GM21528 (cell line): ENCODE data around the gene SLC6A1.

Experiments
- ATAC-seq: cut with Tn5 transposase; IDR thresholded peaks from one replicate; pipeline ENCODE4 v1.9.1; 2021; ENCODE audit warnings: mild to moderate bottlenecking, moderate library complexity; ENCODE audit not compliant: unreplicated experiment, low FRiP score

The SLC6A1 gene

DNA sequence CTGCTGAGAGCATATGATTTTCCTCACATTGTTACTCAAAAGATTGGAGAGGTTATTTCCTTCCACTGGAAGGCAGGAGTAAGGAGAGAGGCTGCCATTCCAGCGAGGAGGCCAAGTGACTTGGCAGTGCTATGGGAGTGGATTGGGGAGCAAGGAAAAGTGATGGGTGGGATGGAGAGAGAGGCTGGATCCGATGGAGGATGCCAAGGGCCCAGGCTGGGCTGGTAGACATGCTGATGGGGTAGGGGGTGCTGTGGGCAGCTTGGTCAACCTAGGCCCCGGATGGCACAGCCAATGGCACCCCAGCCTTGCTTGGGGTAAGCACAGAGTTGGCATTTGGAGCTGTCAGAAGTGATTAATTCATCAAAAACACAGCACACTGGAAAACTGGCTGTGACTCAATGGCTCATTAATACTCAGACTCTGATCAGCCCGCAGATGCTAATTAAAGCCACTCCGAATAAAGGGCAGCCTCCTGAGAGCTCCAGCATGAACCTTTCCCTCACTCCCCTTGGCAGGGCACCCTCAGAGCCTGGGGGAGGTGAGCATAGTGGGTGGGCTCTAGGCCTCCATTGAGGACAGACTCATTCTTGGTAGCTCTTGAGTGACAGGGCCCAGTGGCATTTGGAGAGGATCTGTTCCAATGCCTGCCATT is 22.1 kb upstream of the SLC6A1 start:
- ATAC-seq: no peak

DNA sequence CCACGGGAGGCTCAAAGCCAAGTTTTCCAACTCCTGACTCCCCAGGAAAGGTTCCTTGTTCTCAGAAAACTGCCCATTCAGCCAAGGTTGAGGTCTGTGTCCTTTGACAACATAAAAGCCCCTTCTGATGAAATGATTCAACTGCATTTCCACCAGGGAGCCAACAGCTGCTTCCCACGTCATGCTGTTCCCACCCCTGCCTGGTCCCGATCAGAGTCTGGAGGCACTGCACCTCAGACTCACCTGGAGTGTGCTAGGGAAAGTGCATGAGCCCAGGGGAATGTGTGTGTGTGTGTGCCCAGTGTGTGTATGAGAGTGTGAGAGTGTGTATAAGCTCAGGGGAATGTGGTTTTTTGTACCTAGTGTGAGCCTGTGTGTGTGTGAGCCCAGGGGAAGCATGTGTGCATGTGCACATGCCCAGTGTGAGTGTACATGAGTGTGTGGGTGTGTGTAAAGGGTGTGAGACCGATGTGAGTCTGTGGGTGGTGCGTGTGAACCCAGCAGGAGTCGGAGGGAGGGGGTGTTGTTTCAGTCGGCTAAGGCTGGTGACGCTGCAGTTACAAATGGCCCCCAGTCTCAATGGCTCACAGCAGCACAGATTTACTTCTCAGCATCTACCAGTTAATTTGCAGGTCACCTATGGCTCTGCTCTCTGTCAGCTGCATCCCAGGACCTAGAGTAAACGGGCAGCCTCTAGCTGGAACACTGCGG is 20.3 kb upstream of the SLC6A1 start:
- no peak for ATAC-seq

DNA sequence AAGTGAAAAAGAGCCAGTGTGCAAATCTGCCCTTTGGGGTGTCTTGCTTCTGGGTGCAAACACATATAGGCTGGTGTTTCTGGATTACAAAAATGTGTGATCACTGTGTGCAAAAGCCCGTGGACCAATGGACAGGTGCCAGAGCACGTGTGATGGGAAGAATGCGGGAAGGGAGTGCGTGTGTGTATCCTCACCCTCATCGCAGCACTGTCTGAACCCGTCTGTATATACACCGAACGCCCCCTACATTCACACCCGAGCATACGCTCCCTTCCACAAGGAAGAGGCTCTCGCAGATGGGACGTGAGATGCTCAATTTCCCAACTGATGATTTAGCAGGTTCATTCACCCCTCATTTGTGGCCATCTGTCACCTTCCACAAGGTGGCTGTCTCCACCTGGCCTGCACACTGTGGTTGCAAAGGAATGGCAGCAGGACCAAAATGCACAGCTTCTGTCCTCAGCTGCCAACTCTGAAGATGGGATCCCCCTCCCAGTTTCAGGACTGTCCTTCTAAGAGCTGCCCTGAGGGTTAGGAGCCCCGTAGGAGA is 19.4 kb upstream of the SLC6A1 start:
- ATAC-seq: no peak

DNA sequence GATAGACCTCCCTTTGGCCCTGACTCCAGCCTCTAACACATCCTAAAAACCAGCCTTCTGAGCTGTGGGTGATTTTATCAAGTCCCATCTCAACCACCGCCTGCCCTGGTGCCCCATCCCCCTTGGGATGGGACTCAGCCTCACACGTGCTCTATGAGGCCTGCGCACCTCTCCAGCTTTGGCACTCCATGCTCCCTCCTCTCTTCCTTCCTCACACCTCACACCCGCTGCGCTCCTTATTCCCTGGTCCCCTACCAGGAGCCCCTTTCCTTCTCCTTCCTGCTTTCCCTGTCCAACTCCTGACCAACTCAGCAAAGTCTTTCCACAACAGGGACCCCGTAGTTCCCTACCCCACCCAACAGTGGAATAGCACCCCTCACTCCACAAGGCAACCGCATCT is 18.4 kb upstream of the SLC6A1 start:
- ATAC-seq: no peak

DNA sequence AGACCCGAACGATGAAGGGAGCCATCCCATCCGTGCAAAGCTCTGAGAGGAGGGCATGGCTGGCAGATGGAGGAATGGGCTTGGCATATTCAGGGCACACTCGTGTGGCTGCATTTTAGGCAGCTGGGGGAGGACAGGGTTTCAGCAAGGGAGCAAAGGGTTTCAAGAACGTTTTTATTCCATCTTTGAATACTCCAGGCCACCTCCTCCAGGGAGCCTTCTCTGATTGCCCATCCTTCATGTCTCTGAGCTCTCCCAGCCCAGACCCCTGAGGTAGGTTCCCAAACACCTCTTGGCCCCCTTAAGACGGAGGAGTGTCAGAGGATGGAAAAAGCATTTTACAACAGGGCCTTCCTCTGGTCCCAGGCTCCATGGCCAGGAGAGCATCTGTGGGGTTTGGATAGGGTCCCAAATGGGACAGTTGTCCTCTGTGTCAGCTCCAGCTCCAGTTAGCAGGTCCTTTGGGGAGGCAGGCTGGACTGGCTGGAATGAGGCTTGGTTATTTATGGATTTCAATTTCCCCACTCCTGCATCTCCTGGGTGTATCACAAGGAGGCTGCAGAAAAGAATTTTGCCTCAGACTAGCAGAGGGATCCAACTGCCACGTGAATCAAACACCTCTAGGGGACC is 17.7 kb upstream of the SLC6A1 start:
- ATAC-seq: no peak

DNA sequence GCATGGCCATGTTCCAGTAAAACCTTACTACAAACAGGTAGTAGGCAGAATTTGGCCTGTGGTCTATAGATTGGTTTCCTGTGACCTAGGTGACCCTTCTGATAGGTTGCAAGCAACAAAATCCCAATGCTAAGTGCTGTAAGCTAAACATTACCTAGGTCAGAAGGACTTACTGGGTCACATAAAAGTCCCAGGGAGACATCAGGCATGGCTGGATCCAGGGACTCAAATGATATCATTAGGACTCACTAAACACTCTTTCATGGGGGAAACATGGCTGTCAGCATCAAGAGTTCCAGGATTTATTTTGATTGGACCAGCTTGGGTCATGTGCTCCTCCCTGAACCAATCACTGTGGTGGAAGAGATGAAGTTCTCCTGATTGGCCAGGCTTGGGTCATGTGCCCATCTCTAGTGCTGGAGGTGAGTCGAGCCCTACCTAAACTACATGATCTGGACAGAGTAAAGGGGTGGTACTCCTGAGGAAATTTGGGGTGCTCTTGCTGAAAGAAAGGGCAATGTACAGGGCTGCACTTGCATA is 16.8 kb upstream of the SLC6A1 start:
- no peak for ATAC-seq

DNA sequence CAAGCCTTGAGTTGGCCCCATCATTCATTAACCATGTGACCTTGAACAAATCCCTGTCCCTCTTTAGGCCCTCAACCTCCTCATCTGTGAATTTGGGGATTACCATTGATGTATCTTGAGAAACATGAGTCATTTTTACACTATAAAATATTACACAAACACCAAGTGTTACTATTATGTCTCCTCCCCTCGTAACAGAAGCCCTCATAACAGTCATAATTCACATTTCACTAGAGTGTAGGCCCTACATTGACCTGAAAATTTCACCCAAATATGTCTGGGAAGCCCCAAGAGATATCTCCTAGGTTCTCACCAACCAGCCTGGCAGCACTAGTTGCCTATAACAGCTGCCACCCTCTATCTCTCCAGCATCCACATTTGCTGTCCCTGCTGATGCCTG is 15.8 kb upstream of the SLC6A1 start:
- ATAC-seq: no peak

DNA sequence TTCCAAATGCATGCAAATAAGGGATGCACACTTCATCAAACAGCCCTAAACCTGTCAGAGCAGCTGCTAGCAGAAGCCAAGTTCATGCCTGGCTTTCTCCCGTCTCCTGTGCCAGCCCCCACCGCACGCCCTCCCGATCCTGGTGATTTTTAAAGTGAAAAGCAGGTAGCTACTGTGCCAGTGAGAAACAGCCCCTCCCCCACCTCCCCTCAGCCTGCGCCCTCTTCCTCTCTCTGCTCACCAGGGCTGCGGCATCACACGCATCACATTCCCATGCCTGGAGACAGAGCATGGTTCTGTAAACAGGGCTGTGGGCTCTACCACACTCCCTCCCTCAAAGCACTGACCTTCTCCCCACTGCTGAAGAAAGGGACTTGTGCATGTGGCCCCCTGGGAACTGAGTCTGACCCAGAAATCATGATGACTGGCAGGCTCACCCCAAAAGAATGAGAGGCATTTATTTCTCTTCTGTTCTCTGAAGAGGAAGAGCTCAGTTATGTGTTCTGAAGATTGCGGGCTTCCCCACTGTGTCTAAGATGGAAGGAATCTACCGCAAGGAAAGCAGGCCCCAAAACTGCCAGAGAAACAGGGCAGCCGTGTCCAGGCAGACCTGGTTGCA is 14.5 kb upstream of the SLC6A1 start:
- no peak for ATAC-seq

DNA sequence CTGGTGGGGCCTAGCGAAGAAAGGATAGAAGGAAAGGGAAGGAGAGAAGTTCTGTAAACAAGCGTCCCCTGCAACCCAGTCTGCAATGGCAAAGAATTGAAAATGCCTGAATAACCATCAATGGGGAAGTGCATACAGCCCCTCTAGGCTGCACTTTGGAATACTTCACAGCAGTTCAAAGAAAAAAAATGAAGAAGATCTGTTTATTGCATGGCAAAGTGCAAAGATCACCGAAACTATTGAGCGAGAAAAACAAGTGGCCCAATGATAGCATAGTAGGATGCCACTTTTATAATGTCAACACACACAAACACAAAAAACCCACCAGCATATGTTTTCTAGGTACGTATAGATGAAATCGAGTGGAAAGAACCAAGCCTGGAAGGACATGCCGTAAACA is 13.6 kb upstream of the SLC6A1 start:
- no peak for ATAC-seq

DNA sequence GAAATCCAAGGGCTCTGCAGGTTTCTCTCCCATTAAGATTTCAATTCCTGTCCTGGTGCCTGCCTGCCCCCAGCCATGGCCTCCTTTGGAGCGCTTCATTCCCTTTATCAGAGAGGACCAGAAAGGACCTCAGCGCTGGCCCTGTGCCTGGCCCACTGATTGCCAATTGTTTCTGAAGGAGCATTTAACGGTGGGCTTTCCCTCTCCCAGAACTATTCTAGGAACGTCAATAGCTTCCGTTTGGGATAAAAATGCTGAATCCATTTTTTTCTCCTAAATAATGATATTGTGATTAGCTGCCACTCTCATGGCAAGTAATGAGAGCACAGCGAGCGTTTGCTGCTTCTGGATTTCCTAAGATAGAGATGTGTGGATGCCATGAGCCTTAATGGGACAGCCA is 12.2 kb upstream of the SLC6A1 start:
- ATAC-seq: no peak

DNA sequence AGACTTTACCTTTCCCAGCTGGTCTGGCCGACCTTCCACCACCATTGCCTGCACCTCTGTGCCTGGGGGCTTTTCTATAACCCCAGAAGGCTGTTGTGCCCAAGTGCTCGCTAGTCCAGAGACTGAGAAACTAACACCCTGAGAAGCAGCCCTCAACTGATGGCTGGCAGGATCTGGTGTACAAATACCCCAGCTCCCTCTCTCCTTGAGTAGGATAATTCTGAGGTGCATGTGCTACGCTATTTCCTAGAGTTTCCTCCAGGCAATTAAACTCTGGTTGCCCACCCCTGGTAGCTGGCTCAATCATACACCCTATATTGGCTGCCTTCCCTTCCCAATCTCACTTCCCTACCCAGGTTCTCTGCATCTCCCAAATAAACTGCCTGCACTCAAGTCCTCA is 11.5 kb upstream of the SLC6A1 start:
- no peak for ATAC-seq

DNA sequence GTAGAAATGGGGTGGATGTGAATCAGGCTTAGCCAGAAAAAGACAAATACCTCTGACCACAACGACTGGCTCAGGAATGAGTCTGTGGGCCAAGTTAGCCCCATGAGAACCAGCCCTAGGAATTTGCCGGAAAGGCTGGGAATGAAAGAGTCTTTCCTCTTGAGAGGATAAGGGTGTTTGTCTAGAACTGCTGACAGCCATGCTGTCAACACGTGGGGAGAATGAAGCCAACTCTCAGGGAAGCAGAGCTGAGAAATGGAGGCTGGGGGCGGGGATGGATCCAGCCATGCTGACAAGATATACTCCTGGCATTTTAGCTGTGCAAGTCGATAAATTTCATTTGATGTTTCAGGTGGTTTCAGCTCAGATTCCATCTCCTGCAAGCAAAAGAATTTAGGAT is 10.6 kb upstream of the SLC6A1 start:
- ATAC-seq: no peak

DNA sequence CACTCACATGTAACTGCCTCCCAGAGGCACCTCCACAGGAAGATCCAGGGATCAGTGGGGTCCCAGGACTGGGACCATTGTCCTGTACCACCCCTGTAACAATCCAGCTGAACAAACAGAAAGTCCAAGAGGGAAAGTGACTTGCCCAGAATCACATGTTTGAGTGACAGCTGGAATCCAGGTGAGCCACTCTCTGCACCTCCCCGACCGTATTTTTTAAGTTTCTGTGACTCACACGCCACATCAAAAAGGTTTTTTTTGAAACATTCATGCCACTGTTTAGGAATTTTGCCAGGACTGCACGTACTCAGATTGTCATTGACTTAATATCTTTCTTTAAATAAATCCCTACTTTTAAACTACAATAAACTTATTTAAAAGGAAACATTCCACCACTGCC is 9.8 kb upstream of the SLC6A1 start:
- ATAC-seq: no peak

DNA sequence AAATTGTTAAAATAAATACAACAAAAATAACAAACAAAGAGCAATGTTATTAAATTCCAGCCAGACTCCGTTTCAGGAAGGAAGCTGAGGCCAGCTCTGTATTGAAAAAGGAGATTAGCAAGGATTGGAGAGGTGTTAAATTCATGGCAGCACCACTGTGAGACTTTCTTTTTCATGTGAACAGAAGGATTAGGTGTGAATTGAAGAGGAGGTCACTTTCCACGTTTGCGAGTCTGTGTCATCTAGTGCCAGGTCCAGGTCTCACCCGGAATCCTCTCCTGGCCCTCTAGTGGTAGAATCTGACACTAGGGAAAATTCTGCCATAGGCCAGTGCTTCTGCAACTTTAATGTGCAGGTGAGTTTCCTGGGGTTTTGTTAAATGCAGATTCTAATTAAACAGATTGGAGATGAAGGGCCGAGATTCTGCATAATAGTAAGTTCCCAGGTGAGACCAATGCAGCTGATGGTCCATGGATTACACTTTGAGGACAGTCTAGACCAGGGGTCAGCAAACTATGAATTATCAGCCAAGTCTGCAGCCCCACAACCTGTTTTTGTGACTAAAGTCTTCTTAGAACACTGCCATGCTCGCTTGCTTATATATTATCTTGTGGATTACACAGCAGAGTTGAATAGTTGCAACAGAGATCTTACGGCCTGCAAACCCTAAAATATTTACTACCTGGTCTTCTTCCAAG is 9.2 kb upstream of the SLC6A1 start:
- no peak for ATAC-seq

DNA sequence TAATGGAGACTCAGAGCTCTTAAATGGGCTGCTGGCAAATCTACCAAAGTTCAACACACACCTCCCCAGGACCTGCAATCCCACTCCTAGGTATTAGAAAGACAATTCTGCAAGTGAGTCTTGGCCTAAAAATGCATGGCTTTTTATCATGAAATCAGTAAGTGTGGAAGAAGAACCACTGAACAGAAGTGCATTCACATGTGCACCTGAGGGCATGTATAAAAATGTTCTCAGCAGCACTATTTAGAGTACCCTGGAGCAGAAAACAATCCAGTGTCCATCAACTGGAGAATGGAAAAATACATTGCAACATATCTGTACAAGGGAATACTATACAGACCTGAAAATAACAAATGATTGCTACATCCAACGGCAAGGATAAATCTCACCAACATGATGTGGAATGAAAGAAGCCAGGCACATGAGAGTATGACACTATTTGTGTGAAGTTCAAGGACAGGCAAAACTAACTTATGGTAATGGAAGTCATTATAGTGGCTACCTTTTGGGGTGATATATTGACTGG is 8.1 kb upstream of the SLC6A1 start:
- no peak for ATAC-seq

DNA sequence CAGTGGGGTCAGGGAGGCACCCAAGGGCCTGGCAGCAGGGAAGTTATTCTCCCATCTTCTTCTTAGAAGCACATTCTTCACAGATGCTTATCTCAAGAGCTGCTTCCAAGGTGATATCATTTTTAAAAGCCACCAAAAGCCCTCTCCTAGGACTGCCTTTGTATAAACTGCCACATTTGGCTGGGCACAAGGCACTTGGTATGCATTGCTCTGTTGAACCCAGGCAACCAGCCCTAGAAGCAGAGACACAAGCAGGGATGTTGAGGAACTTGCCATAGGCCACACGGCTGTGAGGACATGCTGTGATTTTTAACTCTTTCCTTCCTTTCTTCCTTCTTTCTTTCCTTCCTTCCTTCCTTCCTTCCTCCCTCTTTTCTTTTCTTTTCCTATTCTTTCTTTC is 7.4 kb upstream of the SLC6A1 start:
- ATAC-seq: no peak

DNA sequence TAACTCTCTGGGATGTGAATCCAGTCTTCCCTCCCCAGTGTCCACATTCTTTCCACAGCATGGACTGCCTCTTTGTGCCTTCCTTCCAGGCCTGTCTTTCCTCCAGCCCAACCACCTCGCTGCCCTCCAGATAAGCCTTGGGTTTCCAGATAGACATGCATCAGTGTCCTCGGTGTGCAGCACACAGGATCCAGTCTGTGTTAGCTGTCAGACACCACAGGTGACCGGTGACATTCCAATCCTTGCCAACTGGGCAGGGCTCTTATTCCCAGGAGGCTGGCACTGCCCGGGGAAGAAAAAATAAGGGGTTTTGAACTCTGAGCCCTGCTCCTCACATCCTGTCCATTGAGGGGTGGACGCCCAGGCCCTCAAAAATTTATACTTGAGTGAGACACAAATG is 6.0 kb upstream of the SLC6A1 start:
- ATAC-seq: no peak

DNA sequence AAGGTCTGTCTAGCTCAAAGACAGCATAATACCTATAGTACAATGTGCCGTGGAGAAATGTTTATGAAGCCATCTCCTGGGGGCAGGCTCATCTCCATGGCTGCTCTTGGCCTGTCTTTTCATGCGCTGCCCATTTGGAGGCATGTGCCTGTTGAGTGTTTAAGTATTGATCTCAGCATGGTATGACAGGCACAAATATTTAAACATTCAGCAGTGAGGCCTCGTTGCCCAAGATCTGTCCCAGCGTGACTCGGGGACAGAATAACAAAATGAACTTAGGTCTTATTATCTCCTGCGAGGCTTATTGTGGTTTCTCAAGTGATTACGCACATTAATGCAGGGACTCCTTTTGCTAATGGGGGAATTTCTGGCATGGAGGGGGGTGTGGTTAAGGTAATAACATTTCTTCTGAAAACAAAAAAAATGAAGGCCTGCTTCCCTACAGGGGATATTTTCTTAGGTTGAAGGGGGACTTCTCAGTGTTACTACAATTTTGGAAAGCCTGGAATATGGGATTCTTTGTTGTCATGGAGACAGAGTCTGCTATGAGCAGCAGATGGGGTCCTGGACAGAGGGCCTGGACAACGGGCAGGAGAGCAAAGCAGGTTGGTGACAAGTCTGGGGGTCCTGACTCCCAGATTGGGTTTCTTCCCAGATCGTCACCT is 4.4 kb upstream of the SLC6A1 start:
- ATAC-seq: no peak

DNA sequence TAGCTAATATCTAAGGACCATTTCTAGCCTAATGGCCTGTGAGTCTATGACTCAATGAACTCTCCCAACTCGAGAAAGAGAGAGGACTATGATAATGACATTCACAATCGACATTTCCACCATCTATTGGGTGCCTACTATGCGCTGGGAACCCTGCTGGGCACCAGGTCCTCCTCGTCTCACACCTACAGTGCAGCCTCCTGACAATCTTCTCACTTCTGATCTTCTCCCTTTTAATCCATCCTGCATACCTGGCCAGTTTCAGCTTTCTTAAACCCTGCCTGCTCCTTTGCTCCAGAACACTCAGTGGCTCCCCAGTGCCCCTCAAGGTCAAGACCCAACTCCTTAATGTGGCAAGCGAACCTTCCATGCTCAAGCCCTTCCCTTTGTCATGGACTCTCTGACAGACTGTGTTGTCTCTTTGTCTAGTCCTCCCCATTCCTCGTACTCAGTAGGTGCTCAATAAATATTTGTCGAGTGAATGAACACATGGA is 3.5 kb upstream of the SLC6A1 start:
- no peak for ATAC-seq
